Measurements from ENCODE around the gene TAPBPL.

Gene TAPBPL

DNA sequence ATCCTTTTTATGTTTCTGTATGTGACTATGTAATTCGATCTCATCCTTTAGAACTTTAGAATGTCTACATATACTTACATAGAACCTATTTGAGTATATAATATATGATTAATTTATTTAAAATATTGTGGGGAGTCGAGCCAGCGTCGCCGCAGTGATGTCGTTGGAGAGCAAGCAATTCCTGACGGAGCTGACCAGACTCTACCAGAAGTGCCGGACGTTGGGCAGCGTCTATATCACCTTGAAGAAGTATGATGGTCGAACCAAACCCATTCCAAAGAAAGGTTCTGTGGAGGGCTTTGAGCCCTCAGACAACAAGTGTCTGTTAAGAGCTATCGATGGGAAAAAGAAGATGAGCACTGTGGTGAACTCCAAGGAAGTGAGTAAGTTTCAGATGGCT, 13.5 kb upstream of the TAPBPL start:
- no peaks in the 10 kb centered on the region for H4K20me1 ChIP-seq (ENCODE audit: insufficient read depth, low read length, poor library complexity, severe bottlenecking)
- no peaks in the 10 kb centered on the region for H3K9me2 ChIP-seq (replicated peaks; ENCODE audit: low read depth, low read length)
- H3K4me2 ChIP-seq (ENCODE audit: low read depth, low read length, poor library complexity, severe bottlenecking) = no peak overlapping the region
- peaks cover 4% of the 10 kb centered on the region for H3K4me1 ChIP-seq (ENCODE audit: insufficient read depth, low read length, poor library complexity, severe bottlenecking)
- no peak for TF ChIP-seq EZH2phosphoT487 (IDR thresholded peaks at IDR 0.05; ENCODE audit: borderline replicate concordance)
- TF ChIP-seq, protein P1, sequence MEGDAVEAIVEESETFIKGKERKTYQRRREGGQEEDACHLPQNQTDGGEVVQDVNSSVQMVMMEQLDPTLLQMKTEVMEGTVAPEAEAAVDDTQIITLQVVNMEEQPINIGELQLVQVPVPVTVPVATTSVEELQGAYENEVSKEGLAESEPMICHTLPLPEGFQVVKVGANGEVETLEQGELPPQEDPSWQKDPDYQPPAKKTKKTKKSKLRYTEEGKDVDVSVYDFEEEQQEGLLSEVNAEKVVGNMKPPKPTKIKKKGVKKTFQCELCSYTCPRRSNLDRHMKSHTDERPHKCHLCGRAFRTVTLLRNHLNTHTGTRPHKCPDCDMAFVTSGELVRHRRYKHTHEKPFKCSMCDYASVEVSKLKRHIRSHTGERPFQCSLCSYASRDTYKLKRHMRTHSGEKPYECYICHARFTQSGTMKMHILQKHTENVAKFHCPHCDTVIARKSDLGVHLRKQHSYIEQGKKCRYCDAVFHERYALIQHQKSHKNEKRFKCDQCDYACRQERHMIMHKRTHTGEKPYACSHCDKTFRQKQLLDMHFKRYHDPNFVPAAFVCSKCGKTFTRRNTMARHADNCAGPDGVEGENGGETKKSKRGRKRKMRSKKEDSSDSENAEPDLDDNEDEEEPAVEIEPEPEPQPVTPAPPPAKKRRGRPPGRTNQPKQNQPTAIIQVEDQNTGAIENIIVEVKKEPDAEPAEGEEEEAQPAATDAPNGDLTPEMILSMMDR (conservative IDR thresholded peaks at IDR 0.05; ENCODE audit: low read length) = no peak
- H3K36me3 ChIP-seq (ENCODE audit: insufficient read depth, low read length) = no peaks in the 10 kb centered on the region
- no peaks in the 10 kb centered on the region for H3K79me2 ChIP-seq (ENCODE audit: insufficient read depth, low read length)
- H3F3A ChIP-seq (ENCODE audit: low read depth) = no peaks in the 10 kb centered on the region
- H3K4me3 ChIP-seq (ENCODE audit: low read length, poor library complexity, severe bottlenecking) = no peak overlapping the region
- H3K9me3 ChIP-seq (ENCODE audit: insufficient read depth, low read depth, low read length) = no peaks in the 10 kb centered on the region
- H2AFZ ChIP-seq (ENCODE audit: low read length) = no peak overlapping the region
- no peaks in the 10 kb centered on the region for H3K27me3 ChIP-seq (ENCODE audit: insufficient read depth, low read length, poor library complexity, severe bottlenecking)
- H3K9ac ChIP-seq (ENCODE audit: low read depth, low read length, poor library complexity, severe bottlenecking) = no peak overlapping the region

DNA sequence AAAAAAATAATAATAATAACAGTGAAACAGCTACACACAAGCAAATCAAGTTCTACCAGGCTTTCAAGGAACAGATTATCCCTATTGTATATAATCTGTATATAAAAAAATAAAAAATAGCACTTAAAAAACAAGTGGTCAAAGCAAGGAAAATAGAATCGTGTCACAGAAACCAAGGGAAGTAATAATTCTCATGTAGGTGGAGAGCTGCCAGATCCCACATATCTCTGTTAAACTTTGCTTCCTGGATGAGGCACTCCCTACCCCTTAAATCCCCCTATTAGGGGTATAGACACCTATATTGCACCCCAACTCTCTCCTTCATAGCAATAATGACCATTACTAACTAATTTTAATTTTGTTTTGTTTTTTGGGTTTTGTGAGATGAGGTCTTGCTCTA, 11.5 kb upstream of the TAPBPL start:
- Histone ChIP-seq H3K9me3 (ENCODE audit: insufficient read depth, low read depth, low read length) (no peaks in the 10 kb centered on the region), H3K4me3 (ENCODE audit: low read length, poor library complexity, severe bottlenecking) (no peak overlapping the region), H3K4me2 (ENCODE audit: low read depth, low read length, poor library complexity, severe bottlenecking) (no peak overlapping the region), H3K9me2 (replicated peaks; ENCODE audit: low read depth, low read length) (no peaks in the 10 kb centered on the region), H3K36me3 (ENCODE audit: insufficient read depth, low read length) (no peaks in the 10 kb centered on the region), H3K9ac (ENCODE audit: low read depth, low read length, poor library complexity, severe bottlenecking) (no peak overlapping the region), H2AFZ (ENCODE audit: low read length) (no peak overlapping the region), H3K4me1 (ENCODE audit: insufficient read depth, low read length, poor library complexity, severe bottlenecking) (peaks cover 11% of the 10 kb centered on the region), H3K27me3 (ENCODE audit: insufficient read depth, low read length, poor library complexity, severe bottlenecking) (no peaks in the 10 kb centered on the region), H3F3A (ENCODE audit: low read depth) (no peaks in the 10 kb centered on the region), H3K79me2 (ENCODE audit: insufficient read depth, low read length) (no peaks in the 10 kb centered on the region), H4K20me1 (ENCODE audit: insufficient read depth, low read length, poor library complexity, severe bottlenecking) (no peaks in the 10 kb centered on the region)
- TF ChIP-seq, protein P1 (conservative IDR thresholded peaks at IDR 0.05; ENCODE audit: low read length) = no peak
- TF ChIP-seq EZH2phosphoT487 (IDR thresholded peaks at IDR 0.05; ENCODE audit: borderline replicate concordance) = no peak

DNA sequence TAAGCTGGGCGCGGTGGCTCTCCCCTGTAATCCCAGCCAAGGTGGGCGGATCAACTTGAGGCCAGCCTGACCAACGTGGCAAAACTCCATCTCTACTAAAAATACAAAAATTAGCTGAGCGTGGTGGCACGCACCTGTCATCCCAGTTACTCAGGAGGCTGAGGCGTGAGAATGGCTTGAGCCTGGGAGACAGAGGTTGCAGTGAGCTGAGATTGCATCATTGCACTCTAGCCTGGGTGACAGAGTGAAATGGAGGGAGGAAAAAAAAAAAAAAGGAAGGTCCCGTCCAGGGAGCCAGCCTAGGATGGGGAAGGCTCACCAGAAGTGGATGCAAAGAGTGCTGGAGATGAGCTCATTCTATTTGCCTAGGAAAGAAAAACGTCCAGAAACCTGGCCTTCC, 9.0 kb upstream of the TAPBPL start:
- H3K4me1 ChIP-seq (ENCODE audit: insufficient read depth, low read length, poor library complexity, severe bottlenecking) = peaks cover 20% of the 10 kb centered on the region
- H3K9me3 ChIP-seq (ENCODE audit: insufficient read depth, low read depth, low read length) = no peaks in the 10 kb centered on the region
- no peaks in the 10 kb centered on the region for H3F3A ChIP-seq (ENCODE audit: low read depth)
- H3K9me2 ChIP-seq (replicated peaks; ENCODE audit: low read depth, low read length) = no peaks in the 10 kb centered on the region
- H3K4me2 ChIP-seq (ENCODE audit: low read depth, low read length, poor library complexity, severe bottlenecking) = peak overlapping the region; percentile 40
- no peak overlapping the region for H2AFZ ChIP-seq (ENCODE audit: low read length)
- H3K9ac ChIP-seq (ENCODE audit: low read depth, low read length, poor library complexity, severe bottlenecking) = peak overlapping the region; percentile 32
- no peaks in the 10 kb centered on the region for H4K20me1 ChIP-seq (ENCODE audit: insufficient read depth, low read length, poor library complexity, severe bottlenecking)
- no peak for TF ChIP-seq EZH2phosphoT487 (IDR thresholded peaks at IDR 0.05; ENCODE audit: borderline replicate concordance)
- TF ChIP-seq, protein P1 (conservative IDR thresholded peaks at IDR 0.05; ENCODE audit: low read length) = no peak
- no peaks in the 10 kb centered on the region for H3K79me2 ChIP-seq (ENCODE audit: insufficient read depth, low read length)
- H3K27me3 ChIP-seq (ENCODE audit: insufficient read depth, low read length, poor library complexity, severe bottlenecking) = no peaks in the 10 kb centered on the region
- H3K36me3 ChIP-seq (ENCODE audit: insufficient read depth, low read length) = no peaks in the 10 kb centered on the region
- no peak overlapping the region for H3K4me3 ChIP-seq (ENCODE audit: low read length, poor library complexity, severe bottlenecking)
